Osteoblast (primary cell): ENCODE data around the gene LMF2. TPM values are rescaled to one million over a fixed set of nuclear protein-coding genes. Genes with fewer than 3 reads are reported as not detected.
A peak's percentile ranks its signal among the peaks of the same experiment; 100 is the strongest.

Experiments used
- DNase-seq: peaks from one replicate; pipeline ENCODE4 v3.0.0; 2011; ENCODE audit warnings: low spot score, mixed read lengths; ENCODE audit not compliant: insufficient read length; ENCODE audit errors: missing footprints
- H2AFZ ChIP-seq: 2 replicates; pipeline ENCODE4 v1.6.0; 2011; ENCODE audit warnings: mild to moderate bottlenecking, low read length
- H3K27ac ChIP-seq: 2 replicates; pipeline ENCODE4 v1.5.1; 2011; ENCODE audit warnings: mild to moderate bottlenecking, low read depth, low read length, moderate library complexity
- H3K27me3 ChIP-seq: 2 replicates; pipeline ENCODE4 v1.6.0; 2012; ENCODE audit warnings: mild to moderate bottlenecking, control low read depth, inconsistent platforms, low read length, moderate library complexity; ENCODE audit not compliant: insufficient read depth
- H3K36me3 ChIP-seq: 2 replicates; pipeline ENCODE4 v1.5.1; 2011; ENCODE audit warnings: mild to moderate bottlenecking, low read length, control low read depth, moderate library complexity; ENCODE audit not compliant: insufficient read depth
- H3K4me1 ChIP-seq: 2 replicates; pipeline ENCODE4 v1.5.1; 2011; ENCODE audit warnings: mild to moderate bottlenecking, low read length, control low read depth, moderate library complexity; ENCODE audit not compliant: insufficient read depth
- H3K4me2 ChIP-seq: 2 replicates; pipeline ENCODE4 v1.6.0; 2011; ENCODE audit warnings: mild to moderate bottlenecking, low read length; ENCODE audit not compliant: insufficient read depth
- H3K4me3 ChIP-seq: fragments of 200-600 bp; sonication (generic); 3 replicates; pipeline ENCODE4 v1.5.1; 2012; ENCODE audit warnings: mild to moderate bottlenecking, low read length, inconsistent platforms; ENCODE audit not compliant: insufficient read depth
- H3K79me2 ChIP-seq: 2 replicates; pipeline ENCODE4 v1.6.0; 2012; ENCODE audit warnings: mild to moderate bottlenecking, low read length, control low read depth, inconsistent platforms; ENCODE audit not compliant: insufficient read depth
- H3K9me3 ChIP-seq: 2 replicates; pipeline ENCODE4 v1.5.1; 2011; ENCODE audit warnings: low read depth, low read length, control low read depth
- H4K20me1 ChIP-seq: 2 replicates; pipeline ENCODE4 v1.6.0; 2012; ENCODE audit warnings: mild to moderate bottlenecking, low read length, control low read depth; ENCODE audit not compliant: insufficient read depth
- CTCF ChIP-seq: IDR thresholded peaks from 2 replicates; pipeline ENCODE4 v1.5.1; 2011; ENCODE audit warnings: mild to moderate bottlenecking, low read depth, low read length, moderate library complexity; ENCODE audit errors: extremely low read depth
- total RNA-seq: library from RNA; depleted of rRNA; stranded (reverse); fragments of >200 nt; gene quantifications from 2 replicates; pipeline ENCODE4 v1.2.3, GENCODE V29; 2012

LMF2 gene
- total RNA-seq, 1 donor = 56.8 TPM

GRCh38 chr22:50488006-50488677 is 19.4 kb downstream of the LMF2 start:
- H3K27me3 ChIP-seq = no peaks in the 10 kb centered on the region
- no peak overlapping the region for H3K4me2 ChIP-seq
- no peak overlapping the region for H2AFZ ChIP-seq
- H3K9me3 ChIP-seq = no peaks in the 10 kb centered on the region
- no peak overlapping the region for H3K27ac ChIP-seq
- no peaks in the 10 kb centered on the region for H3K79me2 ChIP-seq
- H3K4me1 ChIP-seq = no peaks in the 10 kb centered on the region
- TF ChIP-seq CTCF = no peak
- peak; percentile 65 for DNase-seq
- no peak overlapping the region for H3K4me3 ChIP-seq
- no peaks in the 10 kb centered on the region for H4K20me1 ChIP-seq
- no peaks in the 10 kb centered on the region for H3K36me3 ChIP-seq

GRCh38 chr22:50487290-50488005 is 20.1 kb downstream of the LMF2 start:
- no peak for TF ChIP-seq CTCF
- Histone ChIP-seq H3K36me3 (no peaks in the 10 kb centered on the region), H3K27ac (no peak overlapping the region), H3K27me3 (no peaks in the 10 kb centered on the region), H4K20me1 (no peaks in the 10 kb centered on the region), H2AFZ (no peak overlapping the region), H3K79me2 (no peaks in the 10 kb centered on the region), H3K9me3 (no peaks in the 10 kb centered on the region), H3K4me3 (no peak overlapping the region), H3K4me2 (peak overlapping the region; percentile 33), H3K4me1 (no peaks in the 10 kb centered on the region)
- DNase-seq = peak; percentile 83

GRCh38 chr22:50486561-50487289 is 20.8 kb downstream of the LMF2 start, which contains the start of gene MIOX:
MIOX (plus strand) TSS chr22:50486859; CDS start chr22:50486898, 39 bp downstream.
- DNase-seq = peak; percentile 94
- no peak for TF ChIP-seq CTCF
- no peaks in the 10 kb centered on the region for H4K20me1 ChIP-seq
- no peaks in the 10 kb centered on the region for H3K4me1 ChIP-seq
- H2AFZ ChIP-seq = no peak within 1 kb of the TSS
- no peak within 1 kb of the TSS for H3K27ac ChIP-seq
- H3K36me3 ChIP-seq = no peaks in the 10 kb centered on the region
- H3K4me2 ChIP-seq = peak within 1 kb of the TSS; percentile 33
- no peaks in the 10 kb centered on the region for H3K27me3 ChIP-seq
- peak within 1 kb of the TSS; percentile 13 for H3K4me3 ChIP-seq
- H3K79me2 ChIP-seq = no peaks in the 10 kb centered on the region
- H3K9me3 ChIP-seq = no peaks in the 10 kb centered on the region
